Adipocyte (in vitro differentiated cells): ENCODE data around the gene MZB1.

ENCODE experiments used
- DNase-seq: peaks from one replicate; pipeline ENCODE4 v3.0.0-alpha.2; 2015; ENCODE audit warnings: low read depth
- H3K27me3 ChIP-seq: replicated peaks from 2 replicates; pipeline ENCODE4 v1.7.0; 2013; ENCODE audit warnings: mild to moderate bottlenecking, low read length, moderate library complexity; ENCODE audit not compliant: control insufficient read depth, insufficient read depth
- H3K36me3 ChIP-seq: 2 replicates; pipeline ENCODE4 v1.7.0; 2013; ENCODE audit warnings: low read length, mild to moderate bottlenecking, moderate library complexity; ENCODE audit not compliant: control insufficient read depth, insufficient read depth, severe bottlenecking
- H3K4me1 ChIP-seq: 2 replicates; pipeline ENCODE4 v1.7.0; 2013; ENCODE audit warnings: mild to moderate bottlenecking, low read length, moderate library complexity; ENCODE audit not compliant: control insufficient read depth, insufficient read depth
- H3K4me3 ChIP-seq: 2 replicates; pipeline ENCODE4 v1.7.0; 2013; ENCODE audit warnings: mild to moderate bottlenecking, low read length, moderate library complexity
- H3K9ac ChIP-seq: 2 replicates; pipeline ENCODE4 v1.7.0; 2013; ENCODE audit warnings: mild to moderate bottlenecking, low read length, moderate library complexity
- H3K9me3 ChIP-seq: 2 replicates; pipeline ENCODE4 v1.7.0; 2013; ENCODE audit warnings: mild to moderate bottlenecking, low read length, moderate library complexity; ENCODE audit not compliant: control insufficient read depth

MZB1 gene

DNA sequence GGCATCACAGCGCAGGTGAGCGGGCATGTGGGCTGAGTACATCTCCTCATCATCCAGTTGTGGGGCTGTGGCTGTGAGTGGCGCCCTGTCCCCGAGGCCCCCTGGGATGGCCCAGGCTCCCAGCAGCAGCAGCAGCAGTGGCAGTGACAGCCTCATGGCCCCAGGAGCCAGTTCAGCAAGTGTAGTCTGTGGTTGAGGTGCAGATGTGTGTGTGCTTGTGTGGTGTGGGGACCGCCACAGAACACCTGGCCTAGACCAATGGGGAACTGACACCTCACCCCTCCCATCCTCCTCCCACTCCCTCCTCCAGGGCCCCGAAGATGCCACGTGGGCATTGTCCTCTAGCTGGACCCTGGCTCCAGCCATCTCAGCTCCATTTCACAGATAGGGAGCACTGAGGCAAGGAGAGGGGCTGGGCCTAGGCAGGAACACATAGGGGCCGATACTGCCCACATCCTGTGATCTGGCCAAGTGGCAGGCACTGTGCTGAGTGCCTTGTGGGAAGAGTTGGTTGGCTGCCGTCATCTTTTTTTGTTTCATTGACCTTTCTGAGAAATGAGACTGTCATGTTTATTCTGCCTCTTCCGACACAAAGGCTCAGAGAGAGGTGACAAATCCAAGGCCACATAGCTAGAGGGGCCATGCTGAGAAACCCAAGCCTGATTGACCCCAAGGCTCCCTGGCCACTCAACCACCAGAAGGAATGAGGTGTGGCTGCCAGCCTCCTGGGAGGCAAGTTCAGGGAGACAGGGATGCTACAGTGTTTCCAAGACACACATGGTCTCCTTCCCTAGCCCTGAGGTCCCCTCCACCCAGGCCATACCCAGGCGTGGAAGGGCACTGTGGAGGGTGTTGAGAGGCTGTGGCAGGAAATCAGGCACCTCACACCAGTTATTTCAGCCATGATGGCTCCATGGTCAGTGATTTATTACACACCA lies at the start of gene MZB1:
MZB1 (minus strand) TSS at position 213 of the 938 bp plus-strand sequence; CDS start at position 156, 57 bp downstream.
- no peak within 1 kb of the TSS for H3K4me3 ChIP-seq
- peaks cover 21% of the 10 kb centered on the region for H3K4me1 ChIP-seq
- no peak for DNase-seq
- H3K36me3 ChIP-seq, result no peaks in the 10 kb centered on the region
- H3K9me3 ChIP-seq, result no peaks in the 10 kb centered on the region
- peaks cover 12% of the 10 kb centered on the region for H3K27me3 ChIP-seq
- no peak within 1 kb of the TSS for H3K9ac ChIP-seq

- H3K9ac ChIP-seq, result peak within 1 kb of the TSS; percentile 94
- no peaks in the 10 kb centered on the region for H3K9me3 ChIP-seq
- H3K27me3 ChIP-seq, result no peaks in the 10 kb centered on the region
- DNase-seq, result peak; percentile 97
- no peaks in the 10 kb centered on the region for H3K36me3 ChIP-seq
- H3K4me3 ChIP-seq, result peak within 1 kb of the TSS; percentile 97
- peaks cover 6% of the 10 kb centered on the region for H3K4me1 ChIP-seq
These were observed 49.5 kb upstream of the MZB1 start, which contains the start of gene DNAJC18 for GRCh38 chr5:139439013-139439903. Gene DNAJC18 (minus strand): TSS chr5:139439525. CDS start chr5:139439445, 80 bp downstream.

- H3K4me1 ChIP-seq, result peaks cover 6% of the 10 kb centered on the region
- H3K4me3 ChIP-seq, result peak overlapping the region; percentile 97
- H3K9me3 ChIP-seq, result no peaks in the 10 kb centered on the region
These were observed 48.9 kb upstream of the MZB1 start for GRCh38 chr5:139438707-139439012.

DNA sequence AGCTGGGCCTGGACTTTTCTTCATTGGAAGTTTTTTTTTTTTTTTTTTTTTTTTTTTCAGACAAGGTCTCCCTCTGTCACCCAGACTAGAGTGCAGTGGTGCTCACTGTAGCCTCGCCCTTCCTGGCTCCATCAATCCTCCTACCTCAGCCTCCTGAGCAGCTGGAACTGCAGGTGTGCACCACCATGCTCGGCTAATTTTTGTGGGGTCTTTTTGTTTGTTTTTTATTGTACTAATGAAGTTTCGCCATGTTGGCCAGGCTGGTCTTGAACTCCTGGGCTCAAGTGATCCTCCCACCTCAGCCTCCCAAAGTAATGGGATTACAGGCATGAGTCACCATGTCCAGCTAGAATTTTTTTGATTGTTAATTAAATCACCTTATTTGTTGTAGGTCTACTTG lies 46.0 kb upstream of the MZB1 start:
- DNase-seq, result no peak
- no peaks in the 10 kb centered on the region for H3K9me3 ChIP-seq
- H3K4me3 ChIP-seq, result no peak overlapping the region
- H3K36me3 ChIP-seq, result no peaks in the 10 kb centered on the region
- no peaks in the 10 kb centered on the region for H3K27me3 ChIP-seq
- H3K9ac ChIP-seq, result no peak overlapping the region
- peaks cover 6% of the 10 kb centered on the region for H3K4me1 ChIP-seq

More at GRCh38 chr5:139438707-139439012, 48.9 kb upstream of the MZB1 start:
- Histone ChIP-seq H3K36me3 (no peaks in the 10 kb centered on the region), H3K27me3 (no peaks in the 10 kb centered on the region), H3K9ac (peak overlapping the region; percentile 94)
- DNase-seq, result no peak

GRCh38 chr5:139431706-139432105 lies 42.0 kb upstream of the MZB1 start:
- Histone ChIP-seq H3K9me3 (no peaks in the 10 kb centered on the region), H3K9ac (no peak overlapping the region), H3K36me3 (no peaks in the 10 kb centered on the region), H3K27me3 (no peaks in the 10 kb centered on the region), H3K4me1 (no peaks in the 10 kb centered on the region), H3K4me3 (no peak overlapping the region)
- no peak for DNase-seq

GRCh38 chr5:139430015-139430414 lies 40.3 kb upstream of the MZB1 start:
- DNase-seq, result no peak
- Histone ChIP-seq H3K9me3 (no peaks in the 10 kb centered on the region), H3K4me1 (peaks cover 8% of the 10 kb centered on the region), H3K36me3 (no peaks in the 10 kb centered on the region), H3K4me3 (no peak overlapping the region), H3K27me3 (no peaks in the 10 kb centered on the region), H3K9ac (no peak overlapping the region)

DNA sequence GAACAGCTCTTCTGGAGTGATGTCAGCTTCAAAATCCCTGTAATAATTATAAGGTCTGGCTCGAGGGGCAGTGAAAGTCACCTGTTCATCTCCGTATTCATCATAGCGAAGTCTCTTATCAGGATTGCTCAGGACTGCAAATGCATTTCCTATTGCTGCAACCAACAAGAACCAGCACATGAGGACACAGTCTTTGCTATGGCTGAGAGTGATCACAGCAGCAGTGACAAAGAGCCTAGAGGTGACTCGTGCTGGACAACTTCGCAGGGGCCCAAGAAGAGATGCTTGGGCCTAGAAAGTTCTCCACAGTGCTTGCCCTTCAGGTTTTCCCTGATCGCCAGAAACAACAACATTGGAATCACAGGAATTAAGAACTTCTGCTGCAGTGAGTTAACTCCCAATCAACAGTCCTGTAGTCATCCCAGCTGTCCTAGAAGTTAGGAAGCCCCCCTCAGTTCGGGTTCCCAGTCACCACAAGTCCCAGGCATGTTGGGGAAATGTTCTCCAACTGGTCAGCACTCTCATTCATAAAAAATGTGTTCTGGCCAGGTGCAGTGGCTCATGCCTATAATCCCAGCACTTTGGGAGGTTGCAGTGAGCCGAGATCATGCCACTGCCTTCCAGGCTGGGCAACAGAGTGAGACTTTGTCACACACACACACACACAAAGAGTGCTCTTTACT lies 36.6 kb upstream of the MZB1 start:
- no peaks in the 10 kb centered on the region for H3K9me3 ChIP-seq
- no peak overlapping the region for H3K9ac ChIP-seq
- H3K36me3 ChIP-seq, result no peaks in the 10 kb centered on the region
- H3K4me3 ChIP-seq, result no peak overlapping the region
- peaks cover 8% of the 10 kb centered on the region for H3K4me1 ChIP-seq
- DNase-seq, result peak; percentile 60
- no peaks in the 10 kb centered on the region for H3K27me3 ChIP-seq

GRCh38 chr5:139425497-139425896 lies 35.8 kb upstream of the MZB1 start:
- no peak overlapping the region for H3K9ac ChIP-seq
- H3K4me3 ChIP-seq, result no peak overlapping the region
- DNase-seq, result no peak
- no peaks in the 10 kb centered on the region for H3K27me3 ChIP-seq
- no peaks in the 10 kb centered on the region for H3K9me3 ChIP-seq
- H3K36me3 ChIP-seq, result peaks cover 2% of the 10 kb centered on the region
- H3K4me1 ChIP-seq, result peaks cover 8% of the 10 kb centered on the region

DNA sequence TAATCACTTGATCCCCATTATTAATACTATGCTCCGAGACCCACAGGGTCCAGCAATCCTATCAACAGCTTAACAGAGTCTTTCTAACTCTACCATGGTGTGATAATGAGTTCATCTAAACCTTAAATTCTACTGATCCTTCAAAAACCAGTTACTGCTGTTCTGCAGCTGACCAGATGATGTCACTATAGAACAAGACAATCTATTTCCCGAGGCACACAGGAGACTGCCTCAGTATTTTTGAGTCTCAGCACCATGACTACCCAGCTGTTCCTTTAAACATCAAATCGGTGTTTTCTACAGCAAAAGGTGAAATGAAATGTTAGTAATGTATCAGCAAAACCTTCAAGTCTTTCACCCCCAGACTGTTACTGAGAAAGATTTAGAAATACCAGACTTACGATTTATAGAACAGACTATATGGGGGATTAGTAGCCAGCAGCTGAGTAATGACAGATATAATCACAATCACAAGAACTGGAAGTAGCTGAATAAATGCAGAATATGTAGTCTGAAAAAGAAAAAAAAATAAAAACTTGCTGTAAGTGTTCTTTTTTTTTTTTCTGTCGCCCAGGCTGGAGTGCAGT lies 32.7 kb upstream of the MZB1 start:
- Histone ChIP-seq H3K4me1 (peaks cover 8% of the 10 kb centered on the region), H3K27me3 (no peaks in the 10 kb centered on the region), H3K36me3 (peaks cover 6% of the 10 kb centered on the region), H3K4me3 (no peak overlapping the region), H3K9me3 (no peaks in the 10 kb centered on the region), H3K9ac (no peak overlapping the region)
- peak; percentile 87 for DNase-seq

- H3K4me3 ChIP-seq, result no peak overlapping the region
- no peaks in the 10 kb centered on the region for H3K27me3 ChIP-seq
- no peaks in the 10 kb centered on the region for H3K4me1 ChIP-seq
- peaks cover 6% of the 10 kb centered on the region for H3K36me3 ChIP-seq
- H3K9ac ChIP-seq, result no peak overlapping the region
- DNase-seq, result no peak
- H3K9me3 ChIP-seq, result no peaks in the 10 kb centered on the region
These were observed 29.8 kb upstream of the MZB1 start for GRCh38 chr5:139419226-139420192.
